Smooth muscle cell (in vitro differentiated cells): ENCODE results near the gene ARHGAP25. TPM values are rescaled to one million over a fixed set of nuclear protein-coding genes. Genes with fewer than 3 reads are reported as not detected.

Experiments used
- DNase-seq: peaks from one replicate; lab custom pipeline; 2025; ENCODE audit not compliant: unreplicated experiment; lab: John Stamatoyannopoulos, UW
- H2AFZ ChIP-seq: fragments of 200-600 bp; sonication (generic); 2 replicates; pipeline ENCODE4 v1.6.0; 2016; ENCODE audit warnings: antibody characterized with exemption, low read depth, mild to moderate bottlenecking
- H3F3A ChIP-seq: fragments of 200-600 bp; sonication (generic); 2 replicates; pipeline ENCODE4 v1.6.0; 2017; ENCODE audit warnings: antibody characterized with exemption, low read depth
- H3K27ac ChIP-seq: fragments of 200-600 bp; sonication (generic); 2 replicates; pipeline ENCODE4 v1.5.1; 2016; ENCODE audit warnings: low read depth, mild to moderate bottlenecking
- H3K27me3 ChIP-seq: fragments of 200-600 bp; sonication (generic); 2 replicates; pipeline ENCODE4 v1.6.1; 2016; ENCODE audit warnings: low read depth, mild to moderate bottlenecking
- H3K36me3 ChIP-seq: fragments of 200-600 bp; sonication (generic); 2 replicates; pipeline ENCODE4 v1.5.1; 2016; ENCODE audit warnings: low read depth
- H3K4me1 ChIP-seq: fragments of 200-600 bp; sonication (generic); 2 replicates; pipeline ENCODE4 v1.5.1; 2016; ENCODE audit warnings: low read depth
- H3K4me2 ChIP-seq: fragments of 200-600 bp; sonication (generic); 2 replicates; pipeline ENCODE4 v1.6.0; 2016; ENCODE audit warnings: mild to moderate bottlenecking
- H3K4me3 ChIP-seq: fragments of 200-600 bp; sonication (generic); 2 replicates; pipeline ENCODE4 v1.5.1; 2016; ENCODE audit warnings: mild to moderate bottlenecking
- H3K79me2 ChIP-seq: fragments of 200-600 bp; sonication (generic); 2 replicates; pipeline ENCODE4 v1.6.0; 2016; ENCODE audit warnings: low read depth, mild to moderate bottlenecking
- H3K9ac ChIP-seq: fragments of 200-600 bp; sonication (generic); 2 replicates; pipeline ENCODE4 v1.6.0; 2016; ENCODE audit warnings: low read depth
- H3K9me3 ChIP-seq: fragments of 200-600 bp; sonication (generic); replicated peaks from 2 replicates; pipeline ENCODE4 v1.5.1; 2016; ENCODE audit warnings: low read depth
- H4K20me1 ChIP-seq: fragments of 200-600 bp; sonication (generic); 2 replicates; pipeline ENCODE4 v1.6.0; 2016; ENCODE audit warnings: low read depth
- CTCF ChIP-seq: fragments of 200-600 bp; sonication (generic); IDR thresholded peaks from 2 replicates; pipeline ENCODE4 v1.5.1; 2017; ENCODE audit warnings: borderline replicate concordance, mild to moderate bottlenecking, antibody characterized with exemption; ENCODE audit not compliant: insufficient read depth, poor library complexity, severe bottlenecking
- WGBS: methylation state at CpG from one replicate; pipeline ENCODE4 v1.1.7; 2016; ENCODE audit warnings: low lambda C conversion rate; 5-methylcytosine and 5-hydroxymethylcytosine counted together
- polyA plus RNA-seq: library from polyadenylated mRNA; unstranded; fragments of >200 nt; fragmentation: Nextera tagmentation; extraction: Ambion mirVana; gene quantifications from 2 replicates; pipeline ENCODE4 v1.2.1, GENCODE V29; 2016
- total RNA-seq: library from RNA; depleted of rRNA; stranded (reverse); fragments of >200 nt; gene quantifications from 2 replicates; pipeline ENCODE4 v1.2.3, GENCODE V29; 2014

Gene ARHGAP25
- total and polyA plus RNA-seq, 2 experiments from 2014 or later = 1.5 to 2.0 TPM

GRCh38 chr2:68837861-68838341, 103.3 kb downstream of the ARHGAP25 start:
- H3F3A ChIP-seq = no peaks in the 10 kb centered on the region
- H3K79me2 ChIP-seq = no peaks in the 10 kb centered on the region
- H3K4me1 ChIP-seq = no peaks in the 10 kb centered on the region
- no peak for DNase-seq
- no peak for TF ChIP-seq CTCF
- H3K9me3 ChIP-seq = no peaks in the 10 kb centered on the region
- no peaks in the 10 kb centered on the region for H3K27me3 ChIP-seq
- no peak overlapping the region for H3K4me2 ChIP-seq
- no peak overlapping the region for H3K9ac ChIP-seq
- no peak overlapping the region for H3K27ac ChIP-seq
- WGBS = 87% methylated on average over 3 of the region's 3 CpGs
- no peak overlapping the region for H2AFZ ChIP-seq
- no peak overlapping the region for H3K4me3 ChIP-seq
- H3K36me3 ChIP-seq = no peaks in the 10 kb centered on the region
- H4K20me1 ChIP-seq = no peaks in the 10 kb centered on the region

GRCh38 chr2:68838641-68839040, 104.0 kb downstream of the ARHGAP25 start:
- Histone ChIP-seq H3K9me3 (no peaks in the 10 kb centered on the region), H3K9ac (no peak overlapping the region), H3F3A (no peaks in the 10 kb centered on the region), H3K27ac (no peak overlapping the region), H3K79me2 (no peaks in the 10 kb centered on the region), H3K27me3 (no peaks in the 10 kb centered on the region), H3K4me2 (no peak overlapping the region), H4K20me1 (no peaks in the 10 kb centered on the region), H3K4me1 (no peaks in the 10 kb centered on the region), H2AFZ (no peak overlapping the region), H3K4me3 (no peak overlapping the region), H3K36me3 (no peaks in the 10 kb centered on the region)
- WGBS = 81% methylated on average over 10 of the region's 10 CpGs
- TF ChIP-seq CTCF = no peak
- no peak for DNase-seq

DNA sequence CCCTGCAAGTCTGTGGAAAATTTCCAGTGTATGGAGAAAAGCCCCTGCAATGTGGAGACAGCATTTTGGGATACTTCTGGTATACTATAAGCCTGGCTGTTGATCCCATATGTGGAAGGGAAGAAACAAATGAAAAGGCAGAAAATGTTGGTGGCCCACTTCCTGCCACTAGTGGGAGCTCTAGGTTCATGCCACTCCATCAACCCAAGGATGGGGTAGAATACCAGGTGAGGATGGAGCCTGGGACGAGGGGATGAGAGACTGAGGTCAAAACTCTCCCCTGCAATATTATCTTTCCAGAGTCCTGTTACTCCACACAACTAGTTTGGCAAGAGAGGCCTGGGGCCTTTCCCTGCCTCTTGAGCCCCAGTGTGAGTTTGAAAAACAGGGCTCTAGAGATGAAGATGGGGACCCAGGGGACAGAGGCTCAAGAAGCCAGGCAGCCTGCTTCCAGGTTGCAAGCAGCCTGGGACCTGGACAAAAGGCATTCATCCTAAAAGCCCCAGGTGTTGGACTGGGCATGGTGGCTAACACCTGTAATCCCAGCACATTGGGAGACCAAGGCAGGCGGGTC, 104.7 kb downstream of the ARHGAP25 start:
- Histone ChIP-seq H3K79me2 (no peaks in the 10 kb centered on the region), H3K4me2 (no peak overlapping the region), H3K27me3 (no peaks in the 10 kb centered on the region), H4K20me1 (no peaks in the 10 kb centered on the region), H3K27ac (no peak overlapping the region), H3K4me1 (no peaks in the 10 kb centered on the region), H3K36me3 (no peaks in the 10 kb centered on the region), H3F3A (no peaks in the 10 kb centered on the region), H3K9me3 (no peaks in the 10 kb centered on the region), H2AFZ (no peak overlapping the region), H3K9ac (no peak overlapping the region), H3K4me3 (no peak overlapping the region)
- WGBS = 91% methylated on average over 2 of the region's 2 CpGs
- peak; percentile 51 for TF ChIP-seq CTCF
- no peak for DNase-seq

GRCh38 chr2:68845043-68845442, 110.4 kb downstream of the ARHGAP25 start:
- H3K36me3 ChIP-seq = no peaks in the 10 kb centered on the region
- H2AFZ ChIP-seq = no peak overlapping the region
- DNase-seq = no peak
- no peaks in the 10 kb centered on the region for H3K4me1 ChIP-seq
- H3K4me3 ChIP-seq = no peak overlapping the region
- 94% methylated on average over 2 of the region's 2 CpGs for WGBS
- no peak overlapping the region for H3K27ac ChIP-seq
- TF ChIP-seq CTCF = no peak
- H3K27me3 ChIP-seq = no peaks in the 10 kb centered on the region
- H3K4me2 ChIP-seq = no peak overlapping the region
- no peaks in the 10 kb centered on the region for H3F3A ChIP-seq
- H4K20me1 ChIP-seq = no peaks in the 10 kb centered on the region
- no peaks in the 10 kb centered on the region for H3K79me2 ChIP-seq
- no peak overlapping the region for H3K9ac ChIP-seq
- no peaks in the 10 kb centered on the region for H3K9me3 ChIP-seq
